DOHH2 (cell line): Measurements from ENCODE around the gene PRMT2.

Experiments
- H3F3A ChIP-seq: fragments of 200-600 bp; sonication (generic), shearing (Covaris generic); 2 replicates; pipeline ENCODE4 v1.6.0; 2016; ENCODE audit warnings: antibody characterized with exemption, mild to moderate bottlenecking; ENCODE audit not compliant: control insufficient read depth, insufficient read depth
- H3K27ac ChIP-seq: fragments of 200-600 bp; sonication (generic); 2 replicates; pipeline ENCODE4 v1.5.1; 2014; ENCODE audit warnings: low read depth, mild to moderate bottlenecking, low read length, moderate library complexity
- H3K27me3 ChIP-seq: fragments of 200-600 bp; sonication (generic); 2 replicates; pipeline ENCODE4 v1.6.1; 2014; ENCODE audit warnings: mild to moderate bottlenecking, low read length, mixed read lengths; ENCODE audit not compliant: control insufficient read depth
- H3K36me3 ChIP-seq: fragments of 200-600 bp; sonication (generic); 2 replicates; pipeline ENCODE4 v1.6.1; 2014; ENCODE audit warnings: mild to moderate bottlenecking, low read length, moderate library complexity, mixed read lengths; ENCODE audit not compliant: control insufficient read depth
- H3K4me1 ChIP-seq: fragments of 200-600 bp; sonication (generic); 2 replicates; pipeline ENCODE4 v1.6.1; 2014; ENCODE audit warnings: mild to moderate bottlenecking, low read length, mixed read lengths; ENCODE audit not compliant: control insufficient read depth
- H3K4me2 ChIP-seq: fragments of 200-600 bp; sonication (generic); 2 replicates; pipeline ENCODE4 v1.6.0; 2014; ENCODE audit warnings: mild to moderate bottlenecking, low read length, moderate library complexity
- H3K4me3 ChIP-seq: fragments of 200-600 bp; sonication (generic); 2 replicates; pipeline ENCODE4 v1.5.1; 2014; ENCODE audit warnings: mild to moderate bottlenecking, low read length, mixed read lengths
- H3K79me2 ChIP-seq: fragments of 200-600 bp; sonication (generic); 2 replicates; pipeline ENCODE4 v1.6.1; 2014; ENCODE audit warnings: mild to moderate bottlenecking, low read length, mixed read lengths; ENCODE audit not compliant: control insufficient read depth
- H3K9me2 ChIP-seq: fragments of 200-600 bp; sonication (generic); replicated peaks from 2 replicates; pipeline ENCODE4 v1.6.1; 2014; ENCODE audit warnings: mild to moderate bottlenecking, low read length, mixed read lengths; ENCODE audit not compliant: control insufficient read depth
- H3K9me3 ChIP-seq: fragments of 200-600 bp; sonication (generic); 2 replicates; pipeline ENCODE4 v1.6.1; 2014; ENCODE audit warnings: antibody characterized with exemption, low read length, mixed read lengths; ENCODE audit not compliant: control insufficient read depth, insufficient read depth
- H4K20me1 ChIP-seq: fragments of 200-600 bp; sonication (generic); 2 replicates; pipeline ENCODE4 v1.6.0; 2014; ENCODE audit warnings: low read depth, mild to moderate bottlenecking, antibody characterized with exemption, low read length, moderate library complexity; ENCODE audit not compliant: control insufficient read depth, insufficient read depth
- EZH2phosphoT487 ChIP-seq: fragments of 200-600 bp; sonication (generic); IDR thresholded peaks from 2 replicates; pipeline ENCODE4 v1.6.1; 2017; ENCODE audit warnings: borderline replicate concordance, mild to moderate bottlenecking, antibody characterized with exemption, low read length, moderate library complexity, mixed read lengths
- TF ChIP-seq, protein P1 (sequence below): fragments of 200-600 bp; sonication (generic); IDR thresholded peaks from one replicate; pipeline ENCODE4 v1.5.1; 2014; ENCODE audit warnings: antibody characterized with exemption, mild to moderate bottlenecking, low read depth, low read length; ENCODE audit not compliant: poor library complexity, severe bottlenecking

PRMT2 gene

DNA sequence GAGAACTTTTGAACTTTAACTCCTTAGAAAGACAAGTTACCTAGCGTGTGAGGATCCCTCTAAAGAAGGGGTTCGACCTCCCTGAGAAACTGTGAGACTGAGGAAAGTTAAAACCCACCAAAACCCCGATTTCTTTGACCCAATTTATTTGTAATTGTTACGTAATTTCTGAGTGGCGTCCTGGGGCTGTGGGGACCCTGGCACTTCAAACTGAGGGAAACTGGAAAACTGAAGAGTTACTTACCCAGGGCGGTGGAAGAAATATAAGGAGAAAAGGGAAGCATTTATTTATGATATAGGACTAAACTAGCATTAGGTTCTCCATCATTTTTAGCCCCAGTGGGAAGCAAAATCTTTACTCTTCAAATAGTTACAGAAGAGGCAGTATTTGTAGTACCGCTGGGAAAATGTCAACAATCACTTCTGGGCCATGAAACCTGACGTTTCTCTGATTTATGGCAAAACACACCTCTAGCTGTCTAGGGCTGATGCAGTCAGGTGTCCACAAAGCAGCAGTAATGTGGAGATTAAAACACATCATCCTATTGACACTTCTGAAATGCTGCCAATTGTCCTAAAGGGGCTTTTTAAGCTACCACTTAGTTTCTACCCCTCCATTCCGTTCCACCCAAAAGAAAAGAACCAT lies 31.0 kb upstream of the PRMT2 start:
- Histone ChIP-seq H3K4me3 (no peak overlapping the region), H3K79me2 (no peaks in the 10 kb centered on the region), H3K9me2 (no peaks in the 10 kb centered on the region), H3K9me3 (no peaks in the 10 kb centered on the region), H4K20me1 (no peaks in the 10 kb centered on the region), H3K4me2 (no peak overlapping the region), H3K27ac (no peak overlapping the region), H3K36me3 (no peaks in the 10 kb centered on the region), H3F3A (no peaks in the 10 kb centered on the region), H3K27me3 (peaks cover 19% of the 10 kb centered on the region; the same call in 1 of the 2 replicates), H3K4me1 (no peaks in the 10 kb centered on the region)
- TF ChIP-seq EZH2phosphoT487: no peak
- TF ChIP-seq, protein P1, sequence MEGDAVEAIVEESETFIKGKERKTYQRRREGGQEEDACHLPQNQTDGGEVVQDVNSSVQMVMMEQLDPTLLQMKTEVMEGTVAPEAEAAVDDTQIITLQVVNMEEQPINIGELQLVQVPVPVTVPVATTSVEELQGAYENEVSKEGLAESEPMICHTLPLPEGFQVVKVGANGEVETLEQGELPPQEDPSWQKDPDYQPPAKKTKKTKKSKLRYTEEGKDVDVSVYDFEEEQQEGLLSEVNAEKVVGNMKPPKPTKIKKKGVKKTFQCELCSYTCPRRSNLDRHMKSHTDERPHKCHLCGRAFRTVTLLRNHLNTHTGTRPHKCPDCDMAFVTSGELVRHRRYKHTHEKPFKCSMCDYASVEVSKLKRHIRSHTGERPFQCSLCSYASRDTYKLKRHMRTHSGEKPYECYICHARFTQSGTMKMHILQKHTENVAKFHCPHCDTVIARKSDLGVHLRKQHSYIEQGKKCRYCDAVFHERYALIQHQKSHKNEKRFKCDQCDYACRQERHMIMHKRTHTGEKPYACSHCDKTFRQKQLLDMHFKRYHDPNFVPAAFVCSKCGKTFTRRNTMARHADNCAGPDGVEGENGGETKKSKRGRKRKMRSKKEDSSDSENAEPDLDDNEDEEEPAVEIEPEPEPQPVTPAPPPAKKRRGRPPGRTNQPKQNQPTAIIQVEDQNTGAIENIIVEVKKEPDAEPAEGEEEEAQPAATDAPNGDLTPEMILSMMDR: no peak

DNA sequence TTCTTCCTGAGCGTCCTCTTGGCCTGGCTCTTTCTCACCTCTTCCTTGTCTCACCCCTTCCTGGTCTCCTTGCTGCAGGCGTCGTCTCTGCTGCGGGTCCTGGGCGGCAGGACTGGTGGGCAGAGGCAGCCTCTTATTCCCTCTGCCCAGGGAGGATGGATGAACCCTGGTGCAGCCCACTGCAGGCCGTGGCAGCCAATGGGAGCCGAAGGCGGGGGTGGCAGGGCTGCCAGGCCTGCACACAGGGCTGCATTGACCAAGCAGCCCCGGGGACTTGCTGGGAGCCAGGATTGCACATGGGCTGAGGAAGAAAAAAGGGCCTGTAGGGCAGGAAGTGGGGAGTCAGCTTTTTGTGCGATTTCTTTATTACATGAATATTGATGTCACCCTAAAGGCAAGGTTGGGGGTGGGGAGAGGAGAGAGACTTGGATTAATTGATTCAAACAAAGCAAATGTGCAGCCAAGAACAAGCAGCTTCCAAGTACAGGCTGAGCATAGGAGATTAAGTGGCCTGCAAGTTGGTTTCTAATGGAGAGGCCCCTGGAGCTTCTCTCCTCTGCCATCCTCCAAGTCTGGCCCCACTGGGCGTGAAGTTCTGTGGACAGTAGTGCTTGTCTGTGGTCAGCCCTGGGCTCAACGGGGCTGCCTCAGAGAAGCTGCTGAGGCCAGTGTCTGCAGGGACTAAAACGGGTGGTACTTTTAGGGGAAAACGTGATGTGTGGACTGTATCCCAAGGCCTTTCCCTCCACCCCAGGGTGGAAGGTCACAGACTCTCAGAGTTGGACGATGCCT lies 30.3 kb upstream of the PRMT2 start, which contains the start of gene S100B:
Gene S100B, minus strand, starts transcription at position 108 of the 792 bp plus-strand sequence. CDS start 2,667 bp downstream, outside the sequence.
- Histone ChIP-seq H3K9me3 (no peaks in the 10 kb centered on the region), H3F3A (no peaks in the 10 kb centered on the region), H3K4me2 (no peak within 1 kb of the TSS), H3K27ac (no peak within 1 kb of the TSS), H3K9me2 (no peaks in the 10 kb centered on the region), H4K20me1 (no peaks in the 10 kb centered on the region), H3K79me2 (no peaks in the 10 kb centered on the region), H3K4me3 (no peak within 1 kb of the TSS), H3K4me1 (no peaks in the 10 kb centered on the region), H3K27me3 (peaks cover 19% of the 10 kb centered on the region; the same call in 1 of the 2 replicates), H3K36me3 (no peaks in the 10 kb centered on the region)
- no peak for TF ChIP-seq EZH2phosphoT487

DNA sequence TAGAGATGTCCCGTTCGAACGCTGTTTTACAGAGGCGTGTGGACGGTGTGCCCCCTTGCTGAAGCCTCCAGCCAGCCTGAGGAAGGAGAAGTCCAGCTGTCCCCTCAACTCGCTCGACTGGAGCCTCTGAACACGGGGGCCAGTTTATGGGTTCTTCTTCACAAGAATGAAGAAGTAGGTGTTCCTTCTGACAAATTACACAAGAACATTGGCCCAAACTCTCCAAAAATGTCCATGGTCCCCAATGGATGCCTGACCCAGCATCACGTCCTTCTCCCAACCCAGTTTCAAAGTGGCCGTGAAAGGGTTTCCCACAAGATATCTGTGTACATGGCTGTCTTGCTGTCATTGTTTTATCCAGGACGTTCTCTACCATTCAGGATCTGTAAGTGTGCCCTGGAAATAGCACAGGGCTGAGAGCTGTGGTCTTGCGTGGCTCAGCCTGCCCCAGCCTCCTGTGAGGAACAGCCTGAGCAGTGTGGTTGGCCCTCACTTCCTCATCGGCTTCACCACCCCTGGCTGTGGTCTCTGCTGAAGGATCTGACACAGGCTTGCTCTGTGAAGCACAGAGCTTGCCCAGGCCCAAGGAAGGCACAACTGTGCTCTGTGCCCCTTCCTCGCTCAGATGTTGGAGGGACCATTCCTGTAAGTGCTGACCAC lies 29.6 kb upstream of the PRMT2 start:
- Histone ChIP-seq H3K4me2 (no peak overlapping the region), H3K9me3 (no peaks in the 10 kb centered on the region), H3K27me3 (peaks cover 19% of the 10 kb centered on the region; the same call in 1 of the 2 replicates), H3K27ac (no peak overlapping the region), H3K79me2 (no peaks in the 10 kb centered on the region), H3K9me2 (no peaks in the 10 kb centered on the region), H3K36me3 (no peaks in the 10 kb centered on the region), H4K20me1 (no peaks in the 10 kb centered on the region), H3F3A (no peaks in the 10 kb centered on the region), H3K4me3 (no peak overlapping the region), H3K4me1 (no peaks in the 10 kb centered on the region)
- TF ChIP-seq EZH2phosphoT487: no peak
- TF ChIP-seq, protein P1: no peak
